Endothelial cell of hepatic sinusoid (primary cell): ENCODE results near the gene LDB1.

Experiments
- in situ Hi-C: cut with HindIII; loops from 2 replicates; pipeline ENCODE4 v1.10.0; 2017; ENCODE audit warnings: low sequenced_read_pairs

The LDB1 gene

DNA sequence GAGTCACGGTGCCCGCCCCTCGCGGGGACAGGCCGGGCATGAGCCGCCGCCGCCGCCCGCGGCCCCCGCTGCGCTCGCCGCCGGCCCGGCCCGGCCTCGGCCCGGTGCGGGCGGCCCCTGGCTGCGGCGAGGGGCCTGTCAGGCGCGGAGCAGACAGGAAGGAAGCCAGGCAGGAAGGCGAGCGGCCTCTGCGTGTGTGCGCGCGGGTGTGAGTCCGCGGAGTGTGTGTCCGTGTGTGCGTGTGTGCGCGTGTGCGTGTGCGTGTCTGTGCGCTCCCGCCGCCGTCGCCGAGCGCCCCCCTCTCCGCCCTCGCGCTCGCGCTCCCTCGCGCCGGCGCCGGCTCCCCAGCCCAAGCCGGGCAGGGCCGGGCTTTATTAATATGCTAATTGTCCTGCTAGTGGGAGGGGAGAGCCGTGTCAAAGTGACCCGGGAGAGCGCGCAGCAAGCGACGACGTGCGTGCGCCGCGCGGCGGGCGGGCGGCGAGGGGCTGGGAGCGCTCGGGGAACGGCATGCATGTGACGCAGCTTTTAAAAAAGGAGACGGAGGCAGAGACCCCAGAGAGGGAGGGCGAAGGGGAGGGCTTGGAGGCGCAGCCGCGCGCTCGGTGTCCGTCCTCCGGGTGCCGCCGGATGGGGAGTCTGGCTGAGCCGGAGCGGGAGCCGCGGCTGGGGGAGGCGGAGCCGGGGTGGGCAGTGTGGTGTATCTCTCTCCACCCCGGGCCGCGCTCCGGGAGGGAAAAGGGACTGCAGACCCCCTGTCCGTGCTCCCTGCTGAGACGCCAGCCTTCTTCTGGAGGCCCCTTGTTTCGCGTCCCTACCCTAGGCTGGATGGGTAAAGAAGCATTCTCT lies at the start of gene LDB1:
TSS of gene LDB1 (minus strand) at position 227 of the 849 bp plus-strand sequence. CDS start 258 bp downstream, outside the sequence.
- in situ Hi-C loops = no loop called here

DNA sequence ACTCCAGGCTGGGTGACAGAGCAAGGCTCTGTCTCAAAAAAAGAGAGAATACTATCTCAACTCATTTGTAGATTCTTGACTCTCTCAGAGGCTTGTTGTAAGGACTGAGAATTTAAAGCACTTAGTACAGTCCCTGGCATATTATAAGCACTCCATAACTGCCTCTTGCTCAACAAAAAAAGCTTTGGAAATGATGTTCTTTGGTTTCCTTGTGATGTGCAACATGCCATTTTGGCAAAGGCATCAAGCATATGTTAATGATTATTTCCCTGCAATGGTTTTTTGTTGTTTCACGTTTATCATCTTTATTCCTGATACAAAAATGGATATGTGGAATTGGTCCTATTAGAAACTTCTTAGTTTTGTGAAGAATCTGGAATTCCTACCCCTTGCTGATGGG lies 47.7 kb upstream of the LDB1 start:
- in situ Hi-C loops = loop anchor here (10.0 kb wide), 1 partner anchor 187 kb away; no protein-coding TSS in a partner anchor

- in situ Hi-C loops = loop anchor here (10.0 kb wide), 1 partner anchor 191 kb away; no protein-coding TSS in a partner anchor
Measured at GRCh38 chr10:102163342-102163989, 43.3 kb upstream of the LDB1 start.

DNA sequence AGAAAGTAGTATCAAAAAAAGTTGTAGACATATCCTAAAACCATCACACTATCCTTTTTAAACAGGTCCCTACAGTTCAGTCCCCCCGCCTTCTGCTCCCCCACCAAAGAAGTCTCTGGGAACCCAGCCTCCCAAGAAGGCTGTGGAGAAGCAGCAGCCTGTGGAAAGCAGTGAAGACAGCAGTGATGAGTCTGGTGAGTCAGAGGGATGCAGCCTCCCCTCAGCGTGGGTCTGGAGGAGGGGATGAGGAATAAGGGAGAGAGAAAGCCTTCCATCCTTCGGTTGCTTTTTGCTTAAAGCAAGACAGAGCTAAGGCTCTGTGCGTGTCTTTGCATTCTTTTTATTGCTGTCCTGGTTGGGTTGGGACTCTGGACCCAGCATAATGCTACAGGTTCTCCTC lies 39.7 kb upstream of the LDB1 start:
- in situ Hi-C loops = loop anchor here (10.0 kb wide), 1 partner anchor 195 kb away; no protein-coding TSS in a partner anchor

DNA sequence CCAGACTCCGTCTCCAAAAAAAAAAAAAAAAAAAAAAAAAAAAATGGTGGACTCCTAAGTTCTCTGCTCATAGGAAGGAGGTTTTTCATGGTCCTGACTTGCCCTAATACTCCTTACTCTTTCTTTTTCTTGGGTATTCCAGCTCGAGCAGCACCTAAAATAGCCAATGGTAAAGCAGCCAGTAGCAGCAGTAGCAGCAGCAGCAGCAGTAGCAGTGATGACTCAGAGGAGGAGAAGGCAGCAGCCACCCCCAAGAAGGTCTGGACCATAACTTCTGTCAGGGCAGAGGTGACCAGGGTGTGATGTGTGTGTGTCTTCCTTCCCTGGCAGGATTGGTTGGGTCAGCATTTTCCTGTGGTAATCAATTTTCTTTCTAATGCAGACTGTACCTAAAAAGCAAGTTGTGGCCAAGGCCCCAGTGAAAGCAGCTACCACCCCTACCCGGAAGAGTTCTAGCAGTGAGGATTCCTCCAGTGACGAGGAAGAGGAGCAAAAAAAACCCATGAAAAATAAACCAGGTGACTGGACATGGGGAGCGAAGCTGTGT lies 39.0 kb upstream of the LDB1 start:
- in situ Hi-C loops = no loop called here

DNA sequence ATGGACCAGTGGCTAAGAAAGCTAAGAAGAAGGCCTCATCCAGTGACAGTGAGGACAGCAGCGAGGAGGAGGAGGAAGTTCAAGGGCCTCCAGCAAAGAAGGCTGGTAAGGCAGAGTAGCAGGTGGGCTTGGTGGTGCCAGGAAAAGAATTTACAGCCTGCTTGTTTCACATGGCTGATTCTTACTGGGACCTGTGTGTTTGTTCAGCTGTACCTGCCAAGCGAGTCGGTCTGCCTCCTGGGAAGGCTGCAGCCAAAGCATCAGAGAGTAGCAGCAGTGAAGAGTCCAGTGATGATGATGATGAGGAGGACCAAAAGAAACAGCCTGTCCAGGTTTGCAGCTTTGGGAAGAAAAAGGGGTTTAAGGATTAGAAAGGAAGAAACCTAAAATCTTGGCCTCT lies 37.1 kb upstream of the LDB1 start:
- in situ Hi-C loops = no loop called here

DNA sequence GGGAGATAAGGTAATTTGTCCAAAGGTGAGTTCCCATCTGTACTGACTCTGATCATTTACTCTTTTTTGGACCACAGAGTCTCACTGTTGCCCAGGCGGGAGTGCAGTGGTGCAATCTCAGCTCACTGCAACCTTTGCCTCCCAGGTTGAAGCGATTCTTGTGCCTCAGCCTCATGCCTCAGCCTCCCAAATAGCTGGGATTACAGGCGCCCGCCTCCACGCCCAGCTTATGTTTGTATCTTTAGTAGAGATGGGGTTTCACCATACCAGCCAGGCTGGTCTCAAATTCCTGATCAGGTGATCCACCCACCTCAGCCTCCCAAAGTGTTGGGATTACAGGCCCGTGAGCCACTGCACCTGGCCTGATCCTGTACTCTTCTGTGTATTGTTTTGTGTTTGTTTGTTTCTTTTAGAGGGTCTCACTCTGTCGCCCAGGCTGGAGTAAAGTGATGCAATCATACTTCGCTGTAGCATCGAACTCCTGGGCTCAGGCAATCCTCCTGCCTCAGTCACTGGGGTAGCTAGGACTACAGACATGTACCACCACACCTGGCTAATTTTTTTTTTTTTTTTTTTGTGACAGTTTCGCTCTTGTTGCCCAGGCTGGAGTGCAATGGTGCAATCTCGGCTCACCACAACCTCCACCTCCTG lies 34.4 kb upstream of the LDB1 start:
- in situ Hi-C loops = no loop called here

DNA sequence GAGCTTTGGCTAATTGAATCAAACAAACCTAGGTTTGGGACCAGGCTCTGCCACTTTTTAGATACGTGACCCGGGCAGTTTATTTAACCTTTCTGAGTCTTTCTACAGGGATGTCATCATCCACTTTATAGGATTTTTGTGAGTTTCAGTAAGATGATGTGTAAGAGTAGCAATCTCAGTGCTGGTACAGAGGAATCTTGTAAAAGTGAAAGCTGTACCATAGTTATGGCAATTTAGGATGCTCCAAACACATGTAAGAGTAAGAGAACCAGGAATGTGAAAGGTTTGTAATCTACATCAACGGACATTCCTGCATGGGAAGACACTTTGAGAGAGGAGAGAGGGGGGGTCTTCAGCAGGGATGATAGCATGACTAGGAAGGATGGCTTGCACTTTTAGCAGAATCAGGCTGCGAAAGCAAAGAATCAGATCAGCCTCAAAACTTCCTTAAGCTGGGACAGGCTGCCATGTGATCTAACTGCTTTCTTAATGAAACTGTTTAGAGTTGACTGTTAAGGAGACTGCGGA lies 33.0 kb upstream of the LDB1 start:
- in situ Hi-C loops = no loop called here

GRCh38 chr10:102152545-102152890 lies 32.4 kb upstream of the LDB1 start:
- in situ Hi-C loops = no loop called here

- in situ Hi-C loops = no loop called here
Measured at GRCh38 chr10:102151774-102152544, 31.8 kb upstream of the LDB1 start, which contains the start of gene NOLC1. TSS of gene NOLC1 (plus strand) at chr10:102152389. CDS start at chr10:102152411, 22 bp downstream.

GRCh38 chr10:102150970-102151773 lies 31.0 kb upstream of the LDB1 start:
- in situ Hi-C loops = no loop called here

DNA sequence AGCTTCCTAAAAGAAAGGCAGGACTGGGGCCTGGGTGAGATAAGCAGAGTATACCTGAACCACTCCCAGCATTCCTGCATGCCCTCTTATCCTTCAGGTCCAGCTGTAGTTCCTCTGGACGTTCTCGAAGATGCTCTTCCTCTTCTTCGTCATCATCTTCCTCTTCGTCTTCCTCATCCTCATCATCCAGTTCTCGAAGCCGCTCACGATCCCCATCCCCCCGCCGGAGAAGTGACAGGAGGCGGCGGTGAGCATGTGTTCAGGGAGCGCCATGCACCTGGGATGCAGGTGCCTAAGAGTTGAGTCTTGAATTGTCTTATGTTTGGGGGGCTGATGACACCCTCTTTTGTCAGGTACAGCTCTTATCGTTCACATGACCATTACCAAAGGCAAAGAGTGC lies 28.1 kb upstream of the LDB1 start:
- in situ Hi-C loops = loop anchor here (5.0 kb wide), 1 partner anchor 51 kb away; no protein-coding TSS in a partner anchor

DNA sequence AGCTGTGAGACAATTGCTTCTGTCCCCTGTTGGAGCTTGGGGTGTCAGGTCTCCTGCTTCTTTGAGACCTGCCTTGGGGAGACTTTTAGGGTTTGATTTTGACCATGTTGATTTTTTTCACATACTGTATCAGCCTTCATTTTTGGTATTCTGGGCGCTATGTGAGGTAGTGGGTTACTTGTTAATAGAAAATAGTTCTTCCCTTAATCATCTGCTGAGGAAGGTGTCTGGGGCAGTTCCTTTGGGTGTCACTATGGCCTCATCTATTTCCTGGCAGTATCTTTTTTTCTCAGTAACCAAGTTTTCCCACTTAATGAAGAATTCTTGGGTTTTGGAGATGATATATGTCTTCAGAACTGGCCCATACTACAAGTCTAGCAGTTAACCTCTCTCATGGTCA lies 27.4 kb upstream of the LDB1 start:
- in situ Hi-C loops = loop anchor here (5.0 kb wide), 1 partner anchor 50 kb away; no protein-coding TSS in a partner anchor

DNA sequence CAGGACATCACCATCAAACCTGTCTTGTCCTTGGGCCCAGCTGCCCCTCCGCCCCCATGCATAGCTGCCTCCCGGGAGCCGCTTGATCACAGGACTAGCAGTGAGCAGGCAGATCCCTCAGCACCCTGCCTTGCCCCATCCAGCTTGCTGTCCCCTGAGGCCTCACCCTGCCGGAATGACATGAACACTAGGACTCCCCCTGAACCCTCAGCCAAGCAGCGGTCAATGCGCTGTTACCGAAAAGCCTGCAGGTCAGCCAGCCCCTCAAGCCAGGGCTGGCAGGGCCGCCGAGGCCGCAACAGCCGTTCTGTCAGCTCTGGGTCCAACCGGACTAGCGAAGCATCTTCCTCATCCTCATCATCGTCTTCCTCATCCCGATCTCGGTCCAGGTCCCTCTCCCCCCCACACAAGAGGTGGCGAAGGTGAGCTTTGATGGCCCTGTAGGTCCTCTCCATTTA lies 26.8 kb upstream of the LDB1 start:
- in situ Hi-C loops = loop anchor here (5.0 kb wide), 1 partner anchor 50 kb away; no protein-coding TSS in a partner anchor

- in situ Hi-C loops = no loop called here
Measured at GRCh38 chr10:102141583-102142107, 21.5 kb upstream of the LDB1 start.

- in situ Hi-C loops = no loop called here
Measured at GRCh38 chr10:102140913-102141540, 20.9 kb upstream of the LDB1 start.

DNA sequence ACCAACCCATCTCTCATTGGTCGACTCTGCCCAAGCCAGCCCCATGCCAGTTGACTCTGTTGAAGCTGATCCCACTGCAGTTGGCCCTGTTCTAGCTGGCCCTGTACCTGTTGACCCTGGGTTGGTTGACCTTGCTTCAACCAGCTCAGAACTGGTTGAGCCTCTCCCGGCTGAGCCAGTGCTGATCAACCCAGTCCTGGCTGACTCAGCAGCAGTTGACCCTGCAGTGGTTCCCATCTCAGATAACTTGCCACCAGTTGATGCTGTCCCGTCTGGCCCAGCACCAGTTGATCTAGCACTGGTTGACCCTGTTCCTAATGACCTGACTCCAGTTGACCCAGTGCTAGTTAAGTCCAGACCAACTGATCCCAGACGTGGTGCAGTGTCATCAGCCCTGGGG lies 20.1 kb upstream of the LDB1 start:
- in situ Hi-C loops = no loop called here
